GM18505 (cell line): ENCODE measurements around the gene MOB4.
"Not testable (repeated sequence)": the region's sequence is repeated elsewhere in the genome, so short reads cannot be mapped to it uniquely, and the experiment has no call there.

Experiments
- ATAC-seq: cut with Tn5 transposase; IDR thresholded peaks from one replicate; pipeline ENCODE4 v1.9.1; 2021; ENCODE audit not compliant: unreplicated experiment
- POLR2A ChIP-seq: IDR thresholded peaks from 4 replicates; pipeline ENCODE4 v1.6.1; 2011; ENCODE audit warnings: borderline replicate concordance; ENCODE audit not compliant: insufficient read depth, insufficient read length; ENCODE audit errors: extremely low read depth

The MOB4 gene

DNA sequence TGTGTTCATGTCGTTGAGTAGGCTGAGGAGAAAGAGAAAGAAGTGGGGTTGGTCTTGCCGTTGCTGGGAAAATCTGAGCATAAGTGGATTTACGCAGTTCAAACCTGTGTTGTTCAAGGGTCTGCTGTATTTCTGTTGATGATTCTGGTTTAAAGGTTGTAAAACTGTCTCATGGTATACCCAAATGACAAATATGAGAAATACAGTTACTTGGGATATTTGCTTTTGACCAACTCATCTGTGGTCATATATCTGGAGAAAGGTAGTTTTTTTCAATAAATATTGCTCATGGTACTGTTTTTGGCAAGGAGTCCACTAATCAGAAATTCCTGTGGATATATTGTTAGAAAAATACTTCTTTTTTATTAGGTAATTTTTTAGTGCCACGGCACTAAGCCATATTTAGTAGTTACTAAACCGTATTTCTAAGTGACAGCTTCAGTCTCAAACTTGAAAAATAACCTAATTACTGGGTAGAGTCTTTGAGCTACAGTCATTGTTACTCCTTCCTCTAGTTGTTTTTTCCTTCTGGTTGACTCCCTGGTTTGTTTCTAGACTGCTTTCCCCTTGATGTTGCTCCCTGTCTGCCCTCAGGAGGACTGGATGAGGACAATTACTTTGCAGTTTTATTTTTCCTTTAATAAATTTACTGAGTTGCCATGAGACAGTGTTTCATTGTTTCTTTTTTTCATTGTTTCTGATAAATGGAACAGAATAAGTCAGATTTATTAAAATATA is 31.5 kb downstream of the MOB4 start:
- no peak for ATAC-seq

GRCh38 chr2:197548582-197548981 is 32.7 kb downstream of the MOB4 start:
- no peak for TF ChIP-seq POLR2A
- ATAC-seq, result no peak

More for the DNA sequence above, 31.5 kb downstream of the MOB4 start:
- no peak for TF ChIP-seq POLR2A

- ATAC-seq, result not testable (repeated sequence)
Measured at GRCh38 chr2:197551260-197551659, 35.4 kb downstream of the MOB4 start.

- no peak for ATAC-seq
- TF ChIP-seq POLR2A, result no peak
Measured at GRCh38 chr2:197555467-197555866, 39.6 kb downstream of the MOB4 start.

GRCh38 chr2:197556456-197556855 is 40.6 kb downstream of the MOB4 start:
- TF ChIP-seq POLR2A, result no peak
- no peak for ATAC-seq

DNA sequence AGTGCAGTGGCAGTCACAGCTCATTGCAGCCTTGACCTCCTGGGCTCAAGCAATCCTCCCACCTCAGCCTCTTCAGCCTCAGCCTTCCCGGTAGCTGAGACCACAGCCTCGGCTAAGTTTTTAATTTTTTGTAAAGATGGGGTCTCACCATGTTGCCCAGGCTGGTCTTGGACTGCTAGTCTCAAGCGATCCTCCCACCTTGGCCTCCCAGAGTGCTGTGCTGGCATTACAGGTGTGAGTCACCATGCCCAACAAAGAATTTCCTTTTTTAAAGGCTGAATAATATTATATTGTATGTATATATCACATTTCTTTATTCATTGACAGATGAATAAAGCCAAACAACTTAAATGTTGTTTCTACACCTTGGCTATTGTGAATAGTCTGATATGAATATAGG is 42.5 kb downstream of the MOB4 start:
- no peak for ATAC-seq

GRCh38 chr2:197559681-197560080 is 43.8 kb downstream of the MOB4 start:
- TF ChIP-seq POLR2A, result no peak
- ATAC-seq, result no peak

More for the DNA sequence above, 42.5 kb downstream of the MOB4 start:
- no peak for TF ChIP-seq POLR2A

DNA sequence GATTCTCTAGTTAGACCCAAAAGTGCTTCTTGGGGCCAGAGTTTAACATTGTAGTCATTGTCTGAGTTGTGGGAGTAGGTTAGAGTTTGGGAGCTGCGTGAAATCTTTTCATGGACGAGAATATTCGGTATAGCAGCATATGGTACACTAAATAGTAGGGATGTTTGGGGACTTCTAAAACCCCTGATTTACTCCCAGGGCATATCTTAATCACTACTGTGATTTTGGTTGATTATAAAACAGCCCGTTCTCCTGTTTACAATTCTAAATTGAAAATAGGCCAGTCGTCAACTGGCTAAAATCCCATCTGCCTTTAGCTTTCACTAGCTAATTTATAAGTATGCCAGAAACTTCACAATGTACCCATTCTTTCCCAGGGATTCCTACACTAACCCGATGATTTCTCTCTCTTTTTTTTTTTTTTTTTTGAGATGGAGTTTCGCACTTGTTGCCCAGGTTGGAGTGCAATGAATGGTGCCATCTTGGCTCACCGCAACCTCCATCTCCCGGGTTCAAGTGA is 44.3 kb downstream of the MOB4 start:
- no peak for ATAC-seq
- TF ChIP-seq POLR2A, result no peak

- no peak for ATAC-seq
Measured at GRCh38 chr2:197571627-197572271, 55.9 kb downstream of the MOB4 start.

DNA sequence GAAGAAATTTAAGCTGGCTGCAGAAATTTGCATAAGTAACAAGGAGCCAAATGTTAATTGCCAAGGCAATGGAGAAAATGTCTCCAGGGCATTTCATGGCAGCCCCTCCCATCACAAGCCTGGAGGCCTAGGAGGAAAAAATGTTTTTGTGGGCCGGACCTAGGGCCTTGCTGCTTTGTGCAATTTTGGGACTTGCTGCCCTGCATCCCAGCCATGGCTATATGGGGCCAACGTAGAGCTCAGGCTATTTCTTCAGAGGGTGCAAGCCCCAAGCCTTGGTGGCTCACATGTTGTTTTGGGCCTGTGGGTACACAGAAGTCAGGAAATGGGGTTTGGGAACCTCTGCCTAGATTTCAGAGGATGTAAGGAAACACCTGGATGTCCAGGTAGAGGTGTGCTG is 57.7 kb downstream of the MOB4 start:
- no peak for TF ChIP-seq POLR2A
- ATAC-seq, result no peak

More at GRCh38 chr2:197571627-197572271, 55.9 kb downstream of the MOB4 start:
- TF ChIP-seq POLR2A, result no peak

- TF ChIP-seq POLR2A, result no peak
- no peak for ATAC-seq
Measured at GRCh38 chr2:197575987-197576386, 60.1 kb downstream of the MOB4 start.

DNA sequence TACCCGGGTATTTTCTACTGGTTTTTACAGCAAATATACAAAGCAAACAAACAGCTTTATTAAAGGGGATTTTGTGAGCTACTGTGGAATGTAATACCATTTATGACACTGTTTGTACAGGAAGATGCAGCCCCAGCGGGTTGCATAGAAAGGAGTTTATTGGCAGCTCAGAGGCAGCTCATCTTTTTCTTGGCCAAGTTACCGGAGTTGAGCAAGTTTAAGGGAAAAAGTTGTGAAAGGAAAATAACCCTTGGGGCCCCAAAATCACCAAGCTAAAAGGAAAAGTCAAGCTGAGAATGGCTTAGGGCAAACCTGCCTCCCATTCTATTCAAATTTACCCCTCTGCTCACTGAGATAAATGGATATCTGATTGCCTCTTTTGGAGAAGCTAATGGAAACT is 60.8 kb downstream of the MOB4 start:
- ATAC-seq, result no peak
- no peak for TF ChIP-seq POLR2A

- no peak for ATAC-seq
- TF ChIP-seq POLR2A, result no peak
Measured at GRCh38 chr2:197577446-197577845, 61.6 kb downstream of the MOB4 start.

- ATAC-seq, result not testable (repeated sequence)
Measured at GRCh38 chr2:197578294-197578693, 62.4 kb downstream of the MOB4 start.

- ATAC-seq, result not testable (repeated sequence)
Measured at GRCh38 chr2:197580166-197580565, 64.3 kb downstream of the MOB4 start.

GRCh38 chr2:197587255-197587654 is 71.4 kb downstream of the MOB4 start:
- not testable (repeated sequence) for ATAC-seq
